ENCODE data around the gene LHPP. TPM values are rescaled to one million over a fixed set of nuclear protein-coding genes. Genes with fewer than 3 reads are reported as not detected.

Gene LHPP
- total and polyA plus RNA-seq, 10 donors, result 16.8 to 36.8 (median 23.5) TPM

- Histone ChIP-seq H3K36me3 (peaks cover 0 to 7% (median 0%) of the 10 kb centered on the region in 6 donors), H3K27ac (no peak overlapping the region), H3K4me3 (no peak overlapping the region), H3K4me1 (no peaks in the 10 kb centered on the region), H3K27me3 (replicated peaks in 1 of 7) (no peaks in the 10 kb centered on the region), H3K9me3 (no peaks in the 10 kb centered on the region)
- TF ChIP-seq POLR2A (IDR thresholded peaks at IDR 0.05) (no peak), POLR2AphosphoS5 (IDR thresholded peaks at IDR 0.05) (no peak)
- TF ChIP-seq, protein P1, sequence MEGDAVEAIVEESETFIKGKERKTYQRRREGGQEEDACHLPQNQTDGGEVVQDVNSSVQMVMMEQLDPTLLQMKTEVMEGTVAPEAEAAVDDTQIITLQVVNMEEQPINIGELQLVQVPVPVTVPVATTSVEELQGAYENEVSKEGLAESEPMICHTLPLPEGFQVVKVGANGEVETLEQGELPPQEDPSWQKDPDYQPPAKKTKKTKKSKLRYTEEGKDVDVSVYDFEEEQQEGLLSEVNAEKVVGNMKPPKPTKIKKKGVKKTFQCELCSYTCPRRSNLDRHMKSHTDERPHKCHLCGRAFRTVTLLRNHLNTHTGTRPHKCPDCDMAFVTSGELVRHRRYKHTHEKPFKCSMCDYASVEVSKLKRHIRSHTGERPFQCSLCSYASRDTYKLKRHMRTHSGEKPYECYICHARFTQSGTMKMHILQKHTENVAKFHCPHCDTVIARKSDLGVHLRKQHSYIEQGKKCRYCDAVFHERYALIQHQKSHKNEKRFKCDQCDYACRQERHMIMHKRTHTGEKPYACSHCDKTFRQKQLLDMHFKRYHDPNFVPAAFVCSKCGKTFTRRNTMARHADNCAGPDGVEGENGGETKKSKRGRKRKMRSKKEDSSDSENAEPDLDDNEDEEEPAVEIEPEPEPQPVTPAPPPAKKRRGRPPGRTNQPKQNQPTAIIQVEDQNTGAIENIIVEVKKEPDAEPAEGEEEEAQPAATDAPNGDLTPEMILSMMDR (IDR thresholded peaks at IDR 0.05 in 8 of 11, conservative IDR thresholded peaks at IDR 0.05 in 3 of 11), result no peak
- no peak for DNase-seq
- intact Hi-C loops (cut with DNase I; ENCODE audit: low total_unique reads), result no loop called here
- 93 to 98% (median 96%) methylated on average over 17 to 23 of the region's 23 CpGs for WGBS, 5 donors
These were observed 14.6 kb downstream of the LHPP start for GRCh38 chr10:124476043-124476725.

DNA sequence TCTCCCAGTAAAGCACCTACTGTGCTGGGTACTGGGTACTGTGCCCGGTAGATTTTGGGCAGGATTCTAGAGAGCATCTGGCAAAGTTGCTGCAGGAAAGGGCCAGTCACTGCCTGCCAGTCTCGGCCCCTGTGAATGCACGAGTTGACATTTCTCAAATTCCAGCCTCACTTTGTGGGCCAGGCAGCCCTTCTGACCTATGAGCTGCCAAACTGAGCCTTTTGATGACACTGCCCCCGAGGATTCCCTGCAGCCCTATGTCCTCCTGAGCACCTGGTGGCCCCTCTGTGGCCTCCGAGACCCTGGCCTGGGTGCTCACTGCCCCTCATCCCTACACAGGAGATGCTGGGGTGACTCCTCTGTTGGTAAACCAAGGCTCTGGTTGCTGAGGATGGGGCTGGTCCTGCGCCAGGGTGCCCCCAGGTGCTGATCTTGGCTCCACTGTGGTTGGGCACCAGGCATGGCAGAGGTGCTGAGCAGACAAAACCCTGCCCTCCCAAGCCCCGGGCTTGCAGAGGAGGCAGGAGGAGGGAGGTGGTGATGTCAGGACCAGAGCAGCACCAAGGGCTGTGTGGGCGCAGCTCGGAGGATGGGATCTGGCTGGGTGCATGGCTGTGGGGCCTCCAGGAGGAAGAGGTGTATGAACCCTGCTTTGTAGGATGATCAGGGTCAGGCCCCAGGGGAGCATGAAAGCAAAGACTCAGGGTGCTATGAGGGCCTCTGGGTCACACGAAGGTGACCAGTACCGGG lies 16.2 kb downstream of the LHPP start:
- Histone ChIP-seq H3K4me3 (no peak overlapping the region), H3K4me1 (no peaks in the 10 kb centered on the region), H3K27ac (no peak overlapping the region), H3K9me3 (no peaks in the 10 kb centered on the region), H3K36me3 (peaks cover 0 to 7% (median 0%) of the 10 kb centered on the region in 6 donors), H3K27me3 (replicated peaks in 1 of 7) (no peaks in the 10 kb centered on the region)
- no peak for TF ChIP-seq POLR2AphosphoS5 (IDR thresholded peaks at IDR 0.05)
- TF ChIP-seq POLR2A (IDR thresholded peaks at IDR 0.05), result no peak
- TF ChIP-seq, protein P1 (IDR thresholded peaks at IDR 0.05 in 8 of 11, conservative IDR thresholded peaks at IDR 0.05 in 3 of 11), result no peak
- 82 to 88% (median 86%) methylated on average over 9 to 11 of the region's 11 CpGs for WGBS, 5 donors
- intact Hi-C loops (cut with DNase I; ENCODE audit: low total_unique reads), result no loop called here
- no peak for DNase-seq

DNA sequence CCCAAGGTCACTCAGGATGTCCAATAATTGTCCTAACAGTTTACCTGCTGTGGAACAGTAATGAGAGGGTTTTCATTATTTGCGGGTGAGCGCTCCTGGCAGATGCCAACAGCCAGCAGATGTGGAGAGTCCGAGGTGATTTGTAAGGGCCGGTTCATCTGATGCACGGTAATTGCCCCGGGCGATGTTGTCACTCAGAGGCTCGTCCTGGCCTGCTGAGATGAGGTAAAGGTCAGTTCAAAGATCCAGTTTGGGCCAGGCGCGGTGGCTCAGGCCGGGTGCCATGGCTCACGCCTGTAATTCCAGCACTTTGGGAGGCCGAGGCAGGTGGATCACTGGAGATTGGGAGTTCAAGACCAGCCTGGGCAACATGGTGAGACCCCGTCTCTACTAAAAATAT lies 16.9 kb downstream of the LHPP start:
- TF ChIP-seq, protein P1 (IDR thresholded peaks at IDR 0.05 in 8 of 11, conservative IDR thresholded peaks at IDR 0.05 in 3 of 11), result no peak
- TF ChIP-seq POLR2AphosphoS5 (IDR thresholded peaks at IDR 0.05) (no peak), POLR2A (IDR thresholded peaks at IDR 0.05) (no peak)
- Histone ChIP-seq H3K9me3 (no peaks in the 10 kb centered on the region), H3K27me3 (replicated peaks in 1 of 7) (no peaks in the 10 kb centered on the region), H3K27ac (no peak overlapping the region), H3K4me3 (no peak overlapping the region), H3K36me3 (peaks cover 0 to 7% (median 0%) of the 10 kb centered on the region in 6 donors), H3K4me1 (no peaks in the 10 kb centered on the region)
- intact Hi-C loops (cut with DNase I; ENCODE audit: low total_unique reads), result no loop called here
- 84 to 98% (median 94%) methylated on average over 14 of the region's 14 CpGs for WGBS, 5 donors
- DNase-seq, result no peak

DNA sequence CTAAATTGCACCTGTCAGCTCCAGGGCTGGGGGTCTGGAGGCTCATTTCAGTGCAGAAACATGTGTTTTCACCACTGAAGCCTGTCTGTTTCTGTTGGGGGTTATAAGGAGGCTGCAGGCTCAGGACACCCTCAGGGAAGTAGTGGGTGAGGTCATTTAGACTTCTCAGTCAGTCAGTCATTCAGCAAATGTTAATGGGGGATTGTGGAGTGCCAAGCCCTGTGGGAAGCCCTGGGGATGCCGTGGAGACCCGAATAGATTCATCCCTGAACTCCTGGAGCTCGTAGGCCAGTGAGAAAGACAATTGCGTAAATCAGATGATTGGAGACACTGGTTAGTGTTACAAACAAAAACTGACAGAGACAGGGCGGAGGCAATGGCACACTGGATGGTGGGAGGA lies 19.2 kb downstream of the LHPP start:
- no peaks in the 10 kb centered on the region for H3K4me1 ChIP-seq
- H3K27ac ChIP-seq, result no peak overlapping the region
- peaks cover 0 to 7% (median 0%) of the 10 kb centered on the region in 6 donors for H3K36me3 ChIP-seq
- H3K27me3 ChIP-seq (replicated peaks in 1 of 7), result no peaks in the 10 kb centered on the region
- H3K4me3 ChIP-seq, result no peak overlapping the region
- intact Hi-C loops (cut with DNase I; ENCODE audit: low total_unique reads), result no loop called here
- no peaks in the 10 kb centered on the region for H3K9me3 ChIP-seq
- no peak for DNase-seq
- TF ChIP-seq POLR2A (IDR thresholded peaks at IDR 0.05) (no peak), POLR2AphosphoS5 (IDR thresholded peaks at IDR 0.05) (no peak)
- TF ChIP-seq, protein P1 (IDR thresholded peaks at IDR 0.05 in 8 of 11, conservative IDR thresholded peaks at IDR 0.05 in 3 of 11), result no peak
- WGBS, 5 donors, result 82 to 96% (median 87%) methylated on average over 5 of the region's 5 CpGs

All from spleen (tissue), 11 donors.